Erythroblast (primary cell): ENCODE measurements around the gene GPN2.

Source experiments
- DNase-seq, 2 experiments: peaks; one replicate each; lab custom pipeline; 2025; lab: John Stamatoyannopoulos, UW
- GATA1 ChIP-seq: IDR thresholded peaks from 2 replicates; pipeline ENCODE4 v1.6.1; 2011; ENCODE audit warnings: low read depth, mild to moderate bottlenecking, control low read depth, low read length, moderate library complexity
- POLR2A ChIP-seq: IDR thresholded peaks from 2 replicates; pipeline ENCODE4 v1.6.1; 2011; ENCODE audit warnings: mild to moderate bottlenecking, low read length

Gene GPN2

DNA sequence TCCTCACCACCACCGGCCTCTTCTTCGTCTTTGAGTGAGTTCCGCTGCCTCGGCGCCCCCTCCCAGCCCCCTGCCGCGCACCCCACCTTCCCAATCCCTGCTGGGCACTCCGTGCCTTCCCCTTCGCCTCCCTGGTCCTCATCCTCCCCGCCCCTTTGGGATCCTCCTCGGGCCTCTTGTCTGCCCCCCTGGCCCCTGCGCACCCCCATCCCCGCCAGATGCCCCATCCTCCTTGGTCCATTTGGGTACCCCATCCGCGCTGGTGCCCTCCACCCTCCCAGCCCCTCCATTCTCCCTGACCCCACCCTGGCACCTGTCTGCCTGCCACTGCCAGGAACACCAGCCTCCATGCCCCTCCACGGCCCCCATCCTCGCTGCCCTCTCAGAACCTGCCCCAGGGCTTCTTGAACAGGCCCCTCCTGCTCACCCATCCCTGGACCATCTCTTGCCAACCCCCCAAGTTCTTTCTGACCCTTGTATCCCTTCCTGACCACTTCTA lies 62.9 kb downstream of the GPN2 start:
- TF ChIP-seq GATA1: no peak
- no peak for TF ChIP-seq POLR2A
- DNase-seq: no peak

- DNase-seq: peak in 1 of 2 experiments; percentile 88
- TF ChIP-seq GATA1: no peak
- no peak for TF ChIP-seq POLR2A
Observed at GRCh38 chr1:26826261-26827105, 63.6 kb downstream of the GPN2 start, which contains the start of gene ZDHHC18. Gene ZDHHC18 (plus strand): TSS chr1:26826688. CDS start chr1:26826805, 117 bp downstream.
